Ishikawa (cell line): ENCODE results near the gene AP1AR.

Source experiments
- CEBPB ChIP-seq: IDR thresholded peaks from 2 replicates; pipeline ENCODE4 v1.6.1; 2012
- EP300 ChIP-seq: IDR thresholded peaks from 2 replicates; pipeline ENCODE4 v1.6.1; 2012; ENCODE audit warnings: borderline replicate concordance
- RAD21 ChIP-seq: IDR thresholded peaks from 2 replicates; pipeline ENCODE4 v1.6.1; 2012; ENCODE audit warnings: low read depth
- REST ChIP-seq: IDR thresholded peaks from 2 replicates; pipeline ENCODE4 v1.6.1; 2012; ENCODE audit warnings: low read depth, mild to moderate bottlenecking
- TAF1 ChIP-seq: IDR thresholded peaks from 2 replicates; pipeline ENCODE4 v1.6.1; 2012; ENCODE audit warnings: low read depth, mild to moderate bottlenecking
- TCF12 ChIP-seq: IDR thresholded peaks from 2 replicates; pipeline ENCODE4 v1.6.1; 2012; ENCODE audit warnings: low read depth
- YY1 ChIP-seq: IDR thresholded peaks from 2 replicates; pipeline ENCODE4 v1.6.1; 2012; ENCODE audit warnings: low read depth
- TF ChIP-seq, protein P1 (sequence below): IDR thresholded peaks from 2 replicates; pipeline ENCODE4 v1.6.1; 2012

- TF ChIP-seq TCF12 (no peak), EP300 (no peak), REST (no peak), RAD21 (peak; percentile 75), TAF1 (no peak), CEBPB (no peak), YY1 (no peak)
- TF ChIP-seq, protein P1, sequence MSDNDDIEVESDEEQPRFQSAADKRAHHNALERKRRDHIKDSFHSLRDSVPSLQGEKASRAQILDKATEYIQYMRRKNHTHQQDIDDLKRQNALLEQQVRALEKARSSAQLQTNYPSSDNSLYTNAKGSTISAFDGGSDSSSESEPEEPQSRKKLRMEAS: no peak
Observed at GRCh38 chr4:112234952-112235609, 3.5 kb downstream of the AP1AR start.
